Measurements from ENCODE around the gene ZNF837. TPM values are rescaled to one million over a fixed set of nuclear protein-coding genes. Genes with fewer than 3 reads are reported as not detected.
"Not testable (repeated sequence)": the region's sequence is repeated elsewhere in the genome, so short reads cannot be mapped to it uniquely, and the experiment has no call there.

The ZNF837 gene
- total and polyA plus RNA-seq, 2 donors (not counting 1 experiment from before 2014, with no cell fraction given), result 0.27 to 1.8 TPM

GRCh38 chr19:58406818-58407657 is 26.2 kb upstream of the ZNF837 start:
- DNase-seq (ENCODE audit: low read depth in 2 of 2), result no peak
- Histone ChIP-seq H3K79me2 (ENCODE audit: control insufficient read depth, insufficient read depth, low read length) (peaks cover 26% of the 10 kb centered on the region), H3K9ac (ENCODE audit: insufficient read depth, low read length) (peak overlapping the region; percentile 82), H3K27me3 (ENCODE audit: control insufficient read depth, insufficient read depth, low read length) (no peaks in the 10 kb centered on the region), H3K36me3 (ENCODE audit: control insufficient read depth, insufficient read depth, low read length) (peaks cover 2% of the 10 kb centered on the region), H3K4me2 (ENCODE audit: extremely low read depth, insufficient read depth, low read length) (peak overlapping the region; percentile 97), H2AFZ (ENCODE audit: low read length) (no peak overlapping the region), H3K4me3 (replicated peaks in 1 of 4; ENCODE audit: control extremely low read depth in 1 of 4, insufficient read depth in 1 of 4, low read depth in 3 of 4, low read length in 4 of 4) (peak overlapping the region; percentile 73 to 97 (median 86)), H4K20me1 (ENCODE audit: control insufficient read depth, extremely low read depth, insufficient read depth, low read length) (no peaks in the 10 kb centered on the region), H3K4me1 (ENCODE audit: control insufficient read depth, extremely low read depth, insufficient read depth, low read length) (peaks cover 8% of the 10 kb centered on the region), H3K9me3 (ENCODE audit: control insufficient read depth, insufficient read depth, low read depth, low read length) (no peaks in the 10 kb centered on the region), H3K27ac (ENCODE audit: insufficient read depth, low read length) (peak overlapping the region; percentile 91)
- TF ChIP-seq EZH2 (IDR thresholded peaks at IDR 0.05; ENCODE audit: low read length, missing control alignments) (no peak), CTCF (conservative IDR thresholded peaks at IDR 0.05 in 1 of 2, IDR thresholded peaks at IDR 0.05 in 1 of 2; ENCODE audit: low read depth in 1 of 2, low read length in 2 of 2) (peak; percentile 24 to 38)

GRCh38 chr19:58403920-58404478 is 23.2 kb upstream of the ZNF837 start:
- not testable (repeated sequence) for H3K4me2 ChIP-seq (ENCODE audit: extremely low read depth, insufficient read depth, low read length); H4K20me1 ChIP-seq (ENCODE audit: control insufficient read depth, extremely low read depth, insufficient read depth, low read length); H3K9me3 ChIP-seq (ENCODE audit: control insufficient read depth, insufficient read depth, low read depth, low read length); DNase-seq (ENCODE audit: low read depth in 2 of 2); H3K9ac ChIP-seq (ENCODE audit: insufficient read depth, low read length); H3K4me1 ChIP-seq (ENCODE audit: control insufficient read depth, extremely low read depth, insufficient read depth, low read length); H3K27me3 ChIP-seq (ENCODE audit: control insufficient read depth, insufficient read depth, low read length); H2AFZ ChIP-seq (ENCODE audit: low read length); H3K27ac ChIP-seq (ENCODE audit: insufficient read depth, low read length); H3K36me3 ChIP-seq (ENCODE audit: control insufficient read depth, insufficient read depth, low read length); H3K4me3 ChIP-seq (replicated peaks in 1 of 4; ENCODE audit: control extremely low read depth in 1 of 4, insufficient read depth in 1 of 4, low read depth in 3 of 4, low read length in 4 of 4)
- peaks cover 14% of the 10 kb centered on the region for H3K79me2 ChIP-seq (ENCODE audit: control insufficient read depth, insufficient read depth, low read length)

- TF ChIP-seq CTCF (conservative IDR thresholded peaks at IDR 0.05 in 1 of 2, IDR thresholded peaks at IDR 0.05 in 1 of 2; ENCODE audit: low read depth in 1 of 2, low read length in 2 of 2) (no peak), EZH2 (IDR thresholded peaks at IDR 0.05; ENCODE audit: low read length, missing control alignments) (no peak)
- Histone ChIP-seq H3K4me1 (ENCODE audit: control insufficient read depth, extremely low read depth, insufficient read depth, low read length) (peaks cover 4% of the 10 kb centered on the region), H3K9ac (ENCODE audit: insufficient read depth, low read length) (peak overlapping the region; percentile 67), H3K36me3 (ENCODE audit: control insufficient read depth, insufficient read depth, low read length) (peaks cover 2% of the 10 kb centered on the region), H3K4me3 (replicated peaks in 1 of 4; ENCODE audit: control extremely low read depth in 1 of 4, insufficient read depth in 1 of 4, low read depth in 3 of 4, low read length in 4 of 4) (peak overlapping the region; percentile 68 to 73 (median 71)), H2AFZ (ENCODE audit: low read length) (no peak overlapping the region), H3K27ac (ENCODE audit: insufficient read depth, low read length) (no peak overlapping the region), H4K20me1 (ENCODE audit: control insufficient read depth, extremely low read depth, insufficient read depth, low read length) (no peaks in the 10 kb centered on the region), H3K4me2 (ENCODE audit: extremely low read depth, insufficient read depth, low read length) (peak overlapping the region; percentile 87), H3K9me3 (ENCODE audit: control insufficient read depth, insufficient read depth, low read depth, low read length) (no peaks in the 10 kb centered on the region), H3K27me3 (ENCODE audit: control insufficient read depth, insufficient read depth, low read length) (no peaks in the 10 kb centered on the region), H3K79me2 (ENCODE audit: control insufficient read depth, insufficient read depth, low read length) (no peaks in the 10 kb centered on the region)
- DNase-seq (ENCODE audit: low read depth in 2 of 2), result no peak
Observed at GRCh38 chr19:58401840-58402421, 21.1 kb upstream of the ZNF837 start.
